Left ventricle myocardium inferior (tissue), 1 donor: ENCODE data around the gene PACS1. TPM values are rescaled to one million over a fixed set of nuclear protein-coding genes. Genes with fewer than 3 reads are reported as not detected.

Source experiments
- DNase-seq: peaks from one replicate; pipeline ENCODE4 v3.0.0-alpha.2; 2020
- H3K27ac ChIP-seq: fragments of 200-600 bp; replicated peaks from 2 replicates; pipeline ENCODE4 v1.8.0; 2021
- H3K27me3 ChIP-seq: fragments of 200-600 bp; 2 replicates; pipeline ENCODE4 v1.8.0; 2021; ENCODE audit warnings: low read depth
- H3K36me3 ChIP-seq: fragments of 200-600 bp; 2 replicates; pipeline ENCODE4 v1.8.0; 2021
- H3K4me1 ChIP-seq: fragments of 200-600 bp; 2 replicates; pipeline ENCODE4 v1.8.0; 2021
- H3K4me3 ChIP-seq: fragments of 200-600 bp; 2 replicates; pipeline ENCODE4 v1.8.0; 2021; ENCODE audit warnings: mild to moderate bottlenecking, moderate library complexity
- H3K9me3 ChIP-seq: fragments of 200-600 bp; replicated peaks from 2 replicates; pipeline ENCODE4 v1.8.0; 2021
- intact Hi-C: fragments of 100-400 bp; cut with micrococcal nuclease; formaldehyde crosslinking; loops from one replicate; pipeline ENCODE4 v1.11.0; 2022
- total RNA-seq: library from RNA; stranded (reverse); fragmentation: NEBNext Ultra II Directional; extraction: Animal tissue kit (Norgen Biotek cat#: 25700); gene quantifications from one replicate; pipeline ENCODE4 v1.2.1, GENCODE V29; 2021
- TF ChIP-seq, protein P1 (sequence below): fragments of 200-600 bp; IDR thresholded peaks from 2 replicates; pipeline ENCODE4 v1.8.0; 2021; ENCODE audit warnings: antibody characterized with exemption, mild to moderate bottlenecking, borderline replicate concordance
- donor health status: DM: no; HTN: yes; CAD: no; lungs with severe emphysema.

Gene PACS1
- total RNA-seq, 1 donor from 2014 or later, result 54.9 TPM

- Histone ChIP-seq H3K4me3 (no peak overlapping the region), H3K4me1 (no peaks in the 10 kb centered on the region), H3K36me3 (peaks cover 84% of the 10 kb centered on the region), H3K9me3 (no peaks in the 10 kb centered on the region), H3K27ac (no peak overlapping the region), H3K27me3 (no peaks in the 10 kb centered on the region)
- TF ChIP-seq, protein P1, sequence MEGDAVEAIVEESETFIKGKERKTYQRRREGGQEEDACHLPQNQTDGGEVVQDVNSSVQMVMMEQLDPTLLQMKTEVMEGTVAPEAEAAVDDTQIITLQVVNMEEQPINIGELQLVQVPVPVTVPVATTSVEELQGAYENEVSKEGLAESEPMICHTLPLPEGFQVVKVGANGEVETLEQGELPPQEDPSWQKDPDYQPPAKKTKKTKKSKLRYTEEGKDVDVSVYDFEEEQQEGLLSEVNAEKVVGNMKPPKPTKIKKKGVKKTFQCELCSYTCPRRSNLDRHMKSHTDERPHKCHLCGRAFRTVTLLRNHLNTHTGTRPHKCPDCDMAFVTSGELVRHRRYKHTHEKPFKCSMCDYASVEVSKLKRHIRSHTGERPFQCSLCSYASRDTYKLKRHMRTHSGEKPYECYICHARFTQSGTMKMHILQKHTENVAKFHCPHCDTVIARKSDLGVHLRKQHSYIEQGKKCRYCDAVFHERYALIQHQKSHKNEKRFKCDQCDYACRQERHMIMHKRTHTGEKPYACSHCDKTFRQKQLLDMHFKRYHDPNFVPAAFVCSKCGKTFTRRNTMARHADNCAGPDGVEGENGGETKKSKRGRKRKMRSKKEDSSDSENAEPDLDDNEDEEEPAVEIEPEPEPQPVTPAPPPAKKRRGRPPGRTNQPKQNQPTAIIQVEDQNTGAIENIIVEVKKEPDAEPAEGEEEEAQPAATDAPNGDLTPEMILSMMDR, result no peak
- intact Hi-C loops, result no loop called here
- DNase-seq, result no peak
These were observed 165.1 kb downstream of the PACS1 start for GRCh38 chr11:66235141-66235540.

- TF ChIP-seq, protein P1, result no peak
- intact Hi-C loops, result no loop called here
- Histone ChIP-seq H3K36me3 (peaks cover 87% of the 10 kb centered on the region), H3K27me3 (no peaks in the 10 kb centered on the region), H3K27ac (no peak overlapping the region), H3K4me3 (no peak overlapping the region), H3K9me3 (no peaks in the 10 kb centered on the region), H3K4me1 (peaks cover 14% of the 10 kb centered on the region)
- no peak for DNase-seq
These were observed 167.8 kb downstream of the PACS1 start for GRCh38 chr11:66237867-66238266.

DNA sequence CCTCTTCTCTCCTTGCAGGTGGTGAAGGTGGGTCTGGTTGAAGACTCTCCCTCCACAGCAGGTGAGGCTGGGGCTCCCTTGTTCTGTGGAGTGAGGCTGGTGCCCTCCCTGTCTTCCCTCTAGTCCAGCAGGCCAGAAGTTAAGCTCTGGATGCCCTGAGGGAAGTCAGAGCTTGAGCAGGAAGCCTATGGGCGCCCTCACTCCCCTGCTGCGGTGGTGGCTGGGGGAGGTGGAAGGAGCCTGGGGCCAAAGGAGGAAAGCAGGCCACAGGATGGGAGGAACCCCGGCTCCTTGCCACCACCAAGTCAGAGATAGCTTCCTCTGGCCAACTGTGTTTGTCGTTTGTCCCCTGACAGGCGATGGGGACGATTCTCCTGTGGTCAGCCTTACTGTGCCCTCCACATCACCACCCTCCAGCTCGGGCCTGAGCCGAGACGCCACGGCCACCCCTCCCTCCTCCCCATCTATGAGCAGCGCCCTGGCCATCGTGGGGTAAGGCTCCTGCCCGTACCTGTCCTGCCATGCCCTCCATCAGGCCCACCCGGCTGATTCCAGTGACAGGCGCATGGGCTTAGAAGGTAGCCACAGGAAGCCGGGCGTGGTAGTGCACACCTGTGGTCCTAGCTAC, 168.8 kb downstream of the PACS1 start:
- H3K27ac ChIP-seq, result no peak overlapping the region
- DNase-seq, result no peak

DNA sequence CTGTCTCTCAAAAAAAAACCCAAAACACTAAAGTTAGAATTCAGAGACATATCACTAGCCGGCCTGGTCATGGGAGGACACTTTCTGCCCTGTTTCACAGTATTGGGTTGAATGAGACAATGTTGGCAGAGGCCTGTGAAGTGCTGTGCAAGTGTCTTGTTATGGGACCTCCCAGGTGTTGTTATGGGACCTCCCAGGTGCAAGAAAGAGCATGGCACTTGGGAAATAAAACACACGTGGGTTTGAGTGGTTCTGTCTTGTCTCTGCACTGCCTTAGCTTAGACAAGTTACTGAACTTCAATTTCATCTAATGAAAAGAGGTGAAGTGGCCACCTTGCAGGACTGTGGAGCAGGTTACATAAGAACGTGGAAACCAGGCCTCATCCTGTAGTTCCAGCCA, 169.4 kb downstream of the PACS1 start:
- TF ChIP-seq, protein P1, result no peak

More for the DNA sequence above, 168.8 kb downstream of the PACS1 start:
- Histone ChIP-seq H3K27me3 (no peaks in the 10 kb centered on the region), H3K4me1 (peaks cover 14% of the 10 kb centered on the region), H3K9me3 (no peaks in the 10 kb centered on the region), H3K36me3 (peaks cover 85% of the 10 kb centered on the region), H3K4me3 (no peak overlapping the region)
- intact Hi-C loops, result no loop called here
- TF ChIP-seq, protein P1, result no peak

GRCh38 chr11:66239998-66240780, 170.1 kb downstream of the PACS1 start:
- H3K27me3 ChIP-seq, result no peaks in the 10 kb centered on the region
- intact Hi-C loops, result no loop called here
- H3K36me3 ChIP-seq, result peaks cover 72% of the 10 kb centered on the region
- H3K4me1 ChIP-seq, result peaks cover 14% of the 10 kb centered on the region
- no peak overlapping the region for H3K4me3 ChIP-seq
- TF ChIP-seq, protein P1, result no peak
- H3K9me3 ChIP-seq, result no peaks in the 10 kb centered on the region
- no peak for DNase-seq
- no peak overlapping the region for H3K27ac ChIP-seq

More for the DNA sequence above, 169.4 kb downstream of the PACS1 start:
- H3K4me1 ChIP-seq, result peaks cover 14% of the 10 kb centered on the region
- H3K9me3 ChIP-seq, result no peaks in the 10 kb centered on the region
- no peaks in the 10 kb centered on the region for H3K27me3 ChIP-seq
- no peak for DNase-seq
- H3K36me3 ChIP-seq, result peaks cover 79% of the 10 kb centered on the region
- no peak overlapping the region for H3K27ac ChIP-seq
- H3K4me3 ChIP-seq, result no peak overlapping the region
- intact Hi-C loops, result no loop called here
